T-helper 1 cell (primary cell): Measurements from ENCODE around the gene GADD45G.

Experiments
- DNase-seq, 5 donors: peaks; one replicate each; pipeline ENCODE4 v3.0.0-alpha.2; 2012 to 2020

GADD45G gene

GRCh38 chr9:89632192-89632733 lies 27.5 kb downstream of the GADD45G start:
- DNase-seq: no peak

DNA sequence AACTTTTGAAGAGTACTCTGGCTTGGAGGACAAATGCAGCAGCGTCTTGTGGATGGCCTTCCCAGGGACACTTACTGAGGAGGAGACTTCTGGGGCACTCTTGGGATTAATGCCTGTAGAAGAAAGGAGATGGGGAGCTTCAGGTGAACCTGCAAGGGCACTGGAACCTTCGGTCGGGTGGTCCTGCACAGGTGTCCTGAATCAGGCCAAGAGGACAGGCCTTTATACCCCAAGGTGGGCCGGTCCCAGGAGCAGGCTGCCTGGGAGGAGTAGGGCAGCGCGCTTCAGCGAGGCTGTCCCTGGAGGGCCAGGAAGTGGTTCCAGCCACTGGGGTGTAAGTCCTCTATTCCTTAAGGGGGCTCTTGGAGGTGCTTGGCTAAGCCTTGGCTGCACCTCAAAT lies 27.9 kb downstream of the GADD45G start:
- no peak for DNase-seq

DNA sequence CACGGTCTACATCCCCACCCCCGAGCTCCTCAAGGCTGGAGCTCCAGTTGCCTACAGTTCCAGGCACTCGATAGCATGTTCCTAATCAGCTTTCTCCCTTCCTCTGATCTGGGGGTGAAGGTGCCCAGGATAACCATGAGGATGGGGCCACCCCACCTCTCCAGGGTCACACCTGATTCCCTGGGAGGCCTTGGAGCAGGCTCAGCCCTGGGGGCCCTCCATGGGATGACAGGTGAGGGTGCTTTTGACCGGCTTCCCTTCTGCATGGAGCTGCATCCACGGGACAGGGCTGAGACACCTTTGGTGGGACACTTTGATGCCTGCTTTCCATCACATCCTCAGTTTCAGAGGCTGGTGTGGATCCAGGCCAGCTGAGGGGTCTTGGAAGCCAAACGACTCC lies 28.6 kb downstream of the GADD45G start:
- DNase-seq: no peak

GRCh38 chr9:89633920-89634319 lies 29.1 kb downstream of the GADD45G start:
- DNase-seq: no peak

DNA sequence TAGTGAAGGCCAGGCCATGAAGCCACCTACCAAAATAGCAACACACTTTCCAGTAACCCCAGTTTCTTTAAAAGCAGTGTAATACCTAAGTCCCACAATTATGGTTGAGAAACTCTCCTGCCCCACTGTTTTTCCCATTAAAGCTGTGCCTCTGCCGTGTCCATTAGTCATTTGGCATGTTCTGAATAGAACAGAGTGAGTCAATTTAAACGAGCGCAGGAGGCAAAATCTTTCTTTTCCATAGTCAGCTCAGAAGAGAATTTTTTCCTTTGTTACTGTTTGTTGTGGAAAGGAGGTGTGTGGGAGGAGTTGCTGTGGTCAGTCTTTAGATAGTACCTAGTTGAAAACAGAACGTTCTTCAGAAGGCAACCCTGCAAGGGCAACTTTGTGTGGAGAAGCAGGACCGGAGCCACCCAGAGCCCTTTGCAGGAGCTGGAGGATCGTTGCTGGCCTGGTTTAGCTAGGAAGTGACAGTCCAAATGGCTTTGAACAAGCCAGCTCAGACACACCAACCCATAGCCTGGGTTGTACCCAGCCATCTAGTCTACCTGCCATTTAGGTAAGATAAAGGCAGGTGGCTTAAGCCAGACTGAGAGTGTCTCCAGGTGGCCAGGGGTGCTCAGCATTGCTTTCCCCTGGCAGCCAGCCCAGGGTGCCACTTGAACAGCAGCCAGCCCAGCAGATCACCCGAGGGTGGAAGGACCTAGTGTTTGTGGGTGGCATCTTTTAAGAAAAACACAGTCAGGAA lies 30.4 kb downstream of the GADD45G start:
- no peak for DNase-seq

DNA sequence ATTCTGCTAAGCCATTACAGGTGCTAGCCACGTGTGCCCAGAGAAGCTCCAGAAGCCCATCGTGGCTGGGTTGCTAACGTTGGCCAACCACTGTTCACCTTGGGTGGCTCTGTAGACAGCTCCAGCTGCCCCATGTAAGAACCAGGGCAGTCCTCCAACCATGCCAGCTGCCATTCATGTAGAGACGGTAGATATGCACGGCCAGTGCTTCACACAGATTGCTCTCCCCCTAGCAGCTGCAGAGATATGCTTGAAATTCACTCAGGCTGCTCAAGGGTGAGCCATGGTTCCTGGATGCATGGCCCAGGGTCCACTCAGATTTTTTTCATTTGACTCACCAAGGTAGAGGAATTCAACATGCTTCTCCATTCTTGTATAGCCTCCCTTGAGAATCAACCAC lies 31.0 kb downstream of the GADD45G start:
- no peak for DNase-seq

DNA sequence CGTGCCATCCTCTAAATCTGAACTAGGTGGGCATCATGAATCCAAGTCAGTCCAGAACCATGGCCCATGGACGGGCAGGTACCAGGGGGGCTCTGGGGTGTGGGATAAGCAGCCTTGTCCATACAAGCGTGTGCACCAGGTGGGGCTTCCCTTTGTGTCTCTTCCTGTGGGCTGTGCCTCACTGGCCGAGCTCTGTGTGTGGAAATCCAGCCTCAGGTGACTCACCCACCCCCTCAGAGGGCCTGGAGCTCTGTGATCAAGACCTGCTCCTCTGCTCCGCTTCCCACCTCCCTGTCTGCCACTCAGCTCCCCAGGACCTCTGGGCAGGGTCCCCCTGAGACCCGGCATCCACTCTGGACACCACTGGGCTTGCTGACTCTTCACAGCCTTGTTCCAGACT lies 33.0 kb downstream of the GADD45G start:
- DNase-seq: no peak

DNA sequence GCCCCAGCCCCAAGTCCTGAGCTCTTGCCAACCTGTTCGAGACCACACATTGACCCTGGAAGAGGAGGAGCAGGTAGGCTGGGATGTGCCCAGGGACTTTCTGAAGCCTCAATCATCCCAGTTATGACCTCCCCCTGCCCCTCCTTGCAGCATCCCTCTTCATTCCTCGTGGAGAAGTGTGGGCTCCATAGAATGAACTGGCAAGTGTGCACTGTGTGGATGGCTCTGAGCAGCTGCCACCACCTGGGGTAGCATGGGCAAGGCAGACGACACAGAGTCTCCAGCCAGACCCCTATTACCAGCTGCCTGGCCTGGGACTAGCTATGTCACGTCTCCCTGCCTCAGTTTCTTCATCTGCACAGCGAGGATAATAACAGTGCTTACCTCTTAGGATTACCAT lies 33.5 kb downstream of the GADD45G start:
- DNase-seq: no peak

DNA sequence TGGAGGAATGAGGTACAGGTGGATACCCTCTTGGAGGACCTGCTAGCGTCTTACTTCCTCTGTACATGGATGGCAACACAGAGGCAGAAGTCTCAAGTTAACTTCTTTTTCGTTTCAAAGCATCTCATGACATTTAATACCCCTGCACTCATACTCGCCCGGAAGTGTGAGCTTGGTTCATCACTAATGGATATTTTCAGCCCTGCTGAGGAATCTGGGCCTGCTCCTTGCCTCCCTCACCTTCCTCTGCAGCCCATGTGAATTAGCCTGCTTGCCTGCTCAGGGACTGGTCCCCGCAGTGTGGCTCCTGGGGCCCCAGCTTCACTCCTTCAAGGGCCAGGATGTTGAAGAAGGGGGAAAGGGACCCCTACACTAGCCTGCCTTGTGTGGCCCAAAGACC lies 34.1 kb downstream of the GADD45G start:
- no peak for DNase-seq

DNA sequence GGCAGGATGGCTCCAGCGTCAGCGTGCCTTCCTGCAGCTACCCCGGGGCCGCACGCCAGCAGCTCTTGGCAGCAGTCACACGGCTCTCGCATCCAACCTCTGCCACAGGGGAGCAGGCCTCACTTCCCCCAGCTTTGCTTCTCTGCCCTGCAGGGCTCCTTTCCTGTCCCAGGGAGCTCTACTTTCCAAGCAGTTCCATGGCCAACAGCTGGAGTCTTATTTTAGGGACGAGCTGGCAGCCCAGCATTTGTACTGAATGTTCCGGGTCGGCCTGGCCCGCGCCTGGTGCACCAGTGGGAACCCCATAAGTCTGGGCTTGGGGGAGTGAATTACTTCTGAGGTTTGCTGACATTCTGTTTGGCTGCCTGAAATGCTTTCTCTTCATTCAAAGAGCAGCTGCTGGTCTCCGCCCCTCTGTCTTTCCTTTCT lies 34.6 kb downstream of the GADD45G start:
- no peak for DNase-seq

- DNase-seq: no peak
Measured at GRCh38 chr9:89639961-89640360, 35.1 kb downstream of the GADD45G start.

GRCh38 chr9:89640361-89640760 lies 35.5 kb downstream of the GADD45G start:
- DNase-seq: no peak

DNA sequence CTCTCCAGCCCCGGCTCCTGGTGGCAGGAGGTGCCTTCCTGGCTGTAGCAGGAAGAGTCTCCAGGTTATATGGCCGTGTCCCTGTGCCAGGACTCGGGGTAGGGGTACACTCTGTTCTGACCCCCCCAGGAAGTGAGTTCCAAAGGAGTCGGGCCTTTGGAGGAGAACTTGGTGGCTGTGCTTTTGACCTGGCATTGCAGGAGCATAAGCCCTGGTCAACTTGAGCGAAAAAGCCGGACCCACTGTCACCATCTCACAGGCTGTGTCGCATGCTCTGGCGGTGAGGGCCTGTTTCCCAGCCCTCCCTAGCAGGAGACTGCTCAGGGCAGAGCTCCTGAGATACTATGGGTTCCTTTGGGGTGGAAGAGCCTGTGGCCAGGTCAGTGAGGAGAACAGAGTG lies 36.0 kb downstream of the GADD45G start:
- no peak for DNase-seq

GRCh38 chr9:89641980-89642379 lies 37.2 kb downstream of the GADD45G start:
- DNase-seq: no peak

DNA sequence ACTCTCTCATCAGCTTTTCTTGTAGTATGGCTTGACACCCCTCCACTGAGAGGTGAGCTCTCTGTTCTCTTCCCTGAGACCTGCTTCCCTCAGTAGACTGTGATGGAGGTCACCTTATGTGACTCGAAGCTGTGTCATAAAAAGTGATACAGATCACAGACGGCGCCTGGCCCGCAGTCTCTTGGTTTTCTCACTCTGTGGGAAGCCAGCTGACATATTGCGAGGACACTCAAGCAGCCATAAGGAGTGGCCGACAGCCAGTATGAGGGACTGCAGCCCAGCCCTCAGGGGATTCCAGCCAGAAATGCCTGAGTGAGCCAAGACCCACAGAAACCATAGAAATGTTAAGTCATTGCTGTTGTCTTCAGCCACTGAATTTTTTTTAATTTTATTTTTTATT lies 38.0 kb downstream of the GADD45G start:
- no peak for DNase-seq

GRCh38 chr9:89646189-89646939 lies 41.6 kb downstream of the GADD45G start:
- DNase-seq: no peak

DNA sequence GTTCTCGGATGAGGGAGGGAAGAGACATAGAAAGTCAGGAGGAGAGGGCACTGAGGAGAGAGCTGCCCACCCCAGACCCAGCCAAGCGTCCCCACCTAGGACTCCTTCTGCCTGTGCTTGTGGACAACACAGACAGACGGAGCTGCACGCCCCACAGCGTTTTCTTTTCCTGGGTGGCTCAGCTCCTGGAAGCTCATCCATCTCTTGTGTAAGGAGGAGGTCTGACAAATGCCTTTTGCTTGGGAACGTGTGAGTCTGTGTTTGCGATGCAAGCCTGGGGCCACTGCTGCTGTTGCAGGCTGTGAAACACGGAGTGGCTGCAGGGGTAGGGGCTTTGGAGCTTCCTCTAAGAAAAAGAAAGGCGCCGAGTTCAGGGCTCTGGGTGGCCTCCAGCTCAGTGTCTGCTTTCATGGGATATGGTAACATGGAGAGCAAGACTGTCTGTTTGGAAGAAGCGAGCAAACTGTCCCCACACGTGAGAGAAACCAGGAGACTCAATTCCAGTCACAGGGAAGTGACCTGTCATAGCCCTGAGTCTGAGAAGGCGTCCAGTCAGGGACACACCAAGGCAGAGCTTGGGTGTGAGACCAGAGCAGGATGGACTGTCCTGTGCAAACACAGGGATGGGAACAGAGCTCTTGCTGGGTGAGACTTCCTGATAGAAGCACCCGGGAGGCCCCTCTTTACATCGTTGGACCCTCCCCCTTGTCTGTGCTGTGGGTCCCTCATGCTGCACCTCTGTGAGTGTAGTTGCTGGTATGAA lies 42.7 kb downstream of the GADD45G start:
- DNase-seq: no peak

DNA sequence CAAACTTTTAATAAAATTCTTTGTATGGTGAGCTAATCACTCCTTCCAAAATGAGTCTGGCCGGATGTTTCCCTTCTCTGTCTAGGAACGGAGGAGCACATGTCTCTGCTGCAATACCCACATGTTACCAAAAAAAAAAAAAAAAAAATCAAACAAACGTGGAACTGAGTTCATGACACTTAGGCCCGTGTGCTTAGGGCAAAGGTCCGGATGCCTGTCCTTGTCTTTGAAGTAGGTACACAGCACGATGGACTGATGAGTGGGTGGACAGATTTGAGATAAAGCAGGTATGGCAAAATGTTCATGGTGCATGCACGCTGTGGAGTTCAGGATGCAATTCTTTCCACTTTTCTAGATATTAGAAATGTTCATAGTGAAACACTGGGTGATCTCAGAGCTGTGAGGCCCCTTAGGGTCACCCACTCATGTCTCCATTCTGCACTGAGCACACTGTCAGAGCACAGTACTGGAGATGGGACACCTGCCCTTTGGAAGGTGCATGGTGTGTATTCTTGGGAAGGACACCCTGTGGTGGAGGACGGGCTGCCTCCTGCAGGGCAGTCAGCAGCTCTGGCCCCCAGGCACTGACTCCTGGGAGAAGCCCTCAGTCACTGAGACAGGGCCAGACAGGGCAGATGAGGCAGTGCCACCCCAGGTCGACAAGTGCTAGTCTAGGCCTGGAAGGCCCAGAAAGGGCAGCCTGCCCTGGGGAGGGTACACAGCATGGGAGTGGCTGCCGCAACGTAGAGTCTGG lies 43.6 kb downstream of the GADD45G start:
- DNase-seq: no peak

DNA sequence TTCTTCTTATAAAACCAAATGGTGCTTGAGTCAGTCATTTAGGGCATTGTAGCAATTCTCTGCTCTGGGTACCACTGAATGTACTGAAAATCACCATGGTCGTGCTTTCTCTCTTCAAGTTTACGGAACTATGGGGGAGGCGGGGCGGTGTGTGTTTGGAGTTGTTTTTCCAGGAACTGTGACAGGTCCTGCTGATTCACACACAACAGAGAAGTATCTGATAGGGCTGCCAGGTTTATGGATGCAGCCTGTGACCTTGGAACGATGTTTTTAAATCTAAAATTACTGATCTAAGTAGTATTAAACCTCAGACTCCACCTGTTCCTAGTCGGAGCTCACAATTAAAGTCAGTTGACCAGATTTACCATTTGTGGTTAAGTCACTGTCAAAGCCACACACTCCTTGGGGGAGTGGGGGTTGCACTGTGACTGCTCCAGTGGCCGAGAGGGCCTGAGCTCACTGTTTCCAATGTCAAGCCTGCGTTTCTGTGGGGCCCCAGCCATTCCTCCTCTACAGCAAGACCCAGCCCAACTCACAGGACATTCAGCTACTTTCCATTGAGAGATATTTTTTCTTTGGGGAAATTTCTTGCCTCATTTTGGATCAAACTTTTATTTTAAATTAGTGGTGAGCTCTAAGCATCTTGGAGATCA lies 44.4 kb downstream of the GADD45G start:
- DNase-seq: no peak

- no peak for DNase-seq
Measured at GRCh38 chr9:89654025-89654662, 49.3 kb downstream of the GADD45G start.
